Glutamatergic neuron (in vitro differentiated cells): Measurements from ENCODE around the gene FGR. TPM values are rescaled to one million over a fixed set of nuclear protein-coding genes. Genes with fewer than 3 reads are reported as not detected.

ENCODE experiments used
- DNase-seq: peaks from one replicate; pipeline ENCODE4 v3.0.0; 2022
- H3K27ac Mint-ChIP-seq: one replicate; pipeline ENCODE4 v1.8.0; 2020; ENCODE audit warnings: mild to moderate bottlenecking, mixed read lengths, inconsistent platforms; ENCODE audit not compliant: unreplicated experiment
- H3K27me3 Mint-ChIP-seq: one replicate; pipeline ENCODE4 v1.8.0; 2020; ENCODE audit warnings: mild to moderate bottlenecking, moderate library complexity, mixed read lengths, inconsistent platforms; ENCODE audit not compliant: unreplicated experiment
- H3K36me3 Mint-ChIP-seq: one replicate; pipeline ENCODE4 v1.8.0; 2020; ENCODE audit warnings: mild to moderate bottlenecking, mixed read lengths, inconsistent platforms; ENCODE audit not compliant: unreplicated experiment
- H3K4me1 Mint-ChIP-seq: one replicate; pipeline ENCODE4 v1.8.0; 2020; ENCODE audit warnings: mild to moderate bottlenecking, low read depth, mixed read lengths, inconsistent platforms; ENCODE audit not compliant: unreplicated experiment
- H3K4me3 Mint-ChIP-seq: one replicate; pipeline ENCODE4 v1.8.0; 2020; ENCODE audit warnings: mild to moderate bottlenecking, mixed read lengths, inconsistent platforms; ENCODE audit not compliant: unreplicated experiment
- H3K9me3 Mint-ChIP-seq: one replicate; pipeline ENCODE4 v1.8.0; 2020; ENCODE audit warnings: mild to moderate bottlenecking, moderate library complexity, mixed read lengths, inconsistent platforms; ENCODE audit not compliant: unreplicated experiment
- total RNA-seq: library from RNA; stranded (reverse); fragmentation: NEBNext Ultra II Directional; extraction: Animal tissue kit (Norgen Biotek cat#: 25700); gene quantifications from one replicate; pipeline ENCODE4 v1.2.1, GENCODE V29; 2021; ENCODE audit not compliant: unreplicated experiment
- TF ChIP-seq, protein P1 (sequence below): fragments of 200-600 bp; sonication (generic); IDR thresholded peaks from one replicate; pipeline ENCODE4 v1.5.0; 2021; ENCODE audit not compliant: partially characterized antibody, unreplicated experiment

The FGR gene
- total RNA-seq, 1 donor from 2014 or later = not detected

DNA sequence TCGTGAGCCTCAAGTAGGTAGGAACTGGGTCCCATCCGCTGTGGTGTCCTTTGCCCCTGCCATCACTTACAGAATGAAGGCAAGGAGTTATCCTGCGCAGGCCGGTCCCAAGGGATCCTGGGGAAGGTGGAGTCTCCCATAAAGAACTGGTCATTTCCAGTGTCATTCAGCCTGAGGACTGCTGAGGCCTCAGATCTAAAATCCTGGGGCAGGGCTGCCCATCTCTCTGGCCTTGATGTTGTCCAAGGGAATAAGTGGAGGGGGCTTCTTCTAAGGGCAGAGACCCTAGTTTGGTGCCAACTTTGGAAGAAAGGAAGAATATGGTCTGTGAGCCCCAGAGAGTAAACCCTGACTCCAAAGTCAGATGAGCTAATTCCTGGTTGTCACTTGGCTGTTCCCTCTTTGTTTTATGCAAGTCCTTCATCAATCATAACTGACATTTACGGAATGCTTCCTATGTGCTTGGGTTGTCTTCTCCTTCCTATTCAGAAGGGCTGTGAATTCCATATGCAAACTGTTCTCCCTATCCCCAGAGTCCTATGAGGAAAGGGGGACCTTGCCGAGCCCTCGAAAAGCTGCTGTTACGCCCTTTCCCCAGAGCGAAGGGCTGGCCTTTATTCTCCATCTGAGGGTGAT lies 30.1 kb upstream of the FGR start:
- TF ChIP-seq, protein P1, sequence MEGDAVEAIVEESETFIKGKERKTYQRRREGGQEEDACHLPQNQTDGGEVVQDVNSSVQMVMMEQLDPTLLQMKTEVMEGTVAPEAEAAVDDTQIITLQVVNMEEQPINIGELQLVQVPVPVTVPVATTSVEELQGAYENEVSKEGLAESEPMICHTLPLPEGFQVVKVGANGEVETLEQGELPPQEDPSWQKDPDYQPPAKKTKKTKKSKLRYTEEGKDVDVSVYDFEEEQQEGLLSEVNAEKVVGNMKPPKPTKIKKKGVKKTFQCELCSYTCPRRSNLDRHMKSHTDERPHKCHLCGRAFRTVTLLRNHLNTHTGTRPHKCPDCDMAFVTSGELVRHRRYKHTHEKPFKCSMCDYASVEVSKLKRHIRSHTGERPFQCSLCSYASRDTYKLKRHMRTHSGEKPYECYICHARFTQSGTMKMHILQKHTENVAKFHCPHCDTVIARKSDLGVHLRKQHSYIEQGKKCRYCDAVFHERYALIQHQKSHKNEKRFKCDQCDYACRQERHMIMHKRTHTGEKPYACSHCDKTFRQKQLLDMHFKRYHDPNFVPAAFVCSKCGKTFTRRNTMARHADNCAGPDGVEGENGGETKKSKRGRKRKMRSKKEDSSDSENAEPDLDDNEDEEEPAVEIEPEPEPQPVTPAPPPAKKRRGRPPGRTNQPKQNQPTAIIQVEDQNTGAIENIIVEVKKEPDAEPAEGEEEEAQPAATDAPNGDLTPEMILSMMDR = no peak
- DNase-seq = no peak
- peaks cover 3% of the 10 kb centered on the region for H3K36me3 Mint-ChIP-seq
- H3K9me3 Mint-ChIP-seq = peaks cover 9% of the 10 kb centered on the region
- peaks cover 7% of the 10 kb centered on the region for H3K4me1 Mint-ChIP-seq
- H3K27me3 Mint-ChIP-seq = peaks cover 9% of the 10 kb centered on the region
- no peak overlapping the region for H3K4me3 Mint-ChIP-seq
- no peak overlapping the region for H3K27ac Mint-ChIP-seq

DNA sequence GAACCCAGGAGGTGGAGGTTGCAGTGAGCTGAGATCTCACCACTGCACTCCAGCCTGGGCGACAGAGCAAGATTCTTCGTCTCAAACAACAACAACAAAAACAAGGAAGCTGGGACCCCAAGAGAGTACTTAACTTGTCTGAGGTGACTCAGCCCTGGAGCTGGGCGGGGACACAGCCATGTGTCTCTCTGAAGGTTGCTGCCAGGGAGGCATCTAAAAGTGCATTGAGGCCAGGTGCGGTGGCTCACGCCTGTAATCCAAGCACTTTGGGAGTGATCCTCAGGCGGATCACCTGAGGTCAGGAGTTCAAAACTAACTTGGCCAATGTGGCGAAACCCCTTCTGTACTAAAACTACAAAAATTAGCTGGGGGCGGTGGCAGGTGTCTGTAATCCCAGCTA lies 29.3 kb upstream of the FGR start:
- no peak overlapping the region for H3K4me3 Mint-ChIP-seq
- TF ChIP-seq, protein P1 = no peak
- DNase-seq = no peak
- peaks cover 9% of the 10 kb centered on the region for H3K9me3 Mint-ChIP-seq
- H3K4me1 Mint-ChIP-seq = peaks cover 7% of the 10 kb centered on the region
- peaks cover 4% of the 10 kb centered on the region for H3K36me3 Mint-ChIP-seq
- peaks cover 10% of the 10 kb centered on the region for H3K27me3 Mint-ChIP-seq
- no peak overlapping the region for H3K27ac Mint-ChIP-seq

DNA sequence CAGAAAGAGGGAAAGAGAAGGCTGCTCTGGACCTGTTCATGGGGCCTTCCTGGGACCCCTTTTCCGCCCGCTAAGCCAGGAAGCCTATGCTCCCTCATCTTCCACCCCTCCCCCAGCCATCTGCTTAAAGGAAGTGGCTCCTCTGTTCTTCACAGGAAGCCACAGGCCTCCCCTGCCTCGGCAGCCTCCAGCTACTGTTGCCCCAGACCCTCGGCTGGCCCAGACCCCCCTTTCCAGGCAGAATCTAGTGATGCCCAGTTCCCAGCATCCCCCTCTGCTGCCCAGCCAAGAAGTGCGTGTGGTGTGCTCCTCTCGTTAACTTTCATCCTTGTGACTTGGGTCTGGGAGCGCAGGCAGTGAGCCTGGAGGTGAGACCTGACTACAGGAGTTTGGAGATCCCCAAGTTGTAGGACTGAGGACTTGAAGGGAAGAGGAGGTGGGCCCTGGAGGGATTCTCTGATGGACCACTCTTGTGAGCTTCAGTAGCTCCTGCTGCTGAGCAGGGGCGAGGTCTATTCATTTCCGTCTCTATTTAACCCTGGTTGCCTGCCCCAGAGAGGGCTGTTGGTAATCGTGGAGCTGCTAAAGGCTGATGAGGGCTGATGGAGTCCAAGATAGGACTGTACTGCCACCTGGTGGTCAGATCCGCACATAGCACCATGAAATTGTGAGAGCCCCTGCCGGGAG lies 27.9 kb upstream of the FGR start:
- Mint-ChIP-seq H3K4me3 (no peak overlapping the region), H3K27me3 (peaks cover 8% of the 10 kb centered on the region), H3K9me3 (peaks cover 15% of the 10 kb centered on the region), H3K36me3 (peaks cover 4% of the 10 kb centered on the region), H3K27ac (peak overlapping the region; percentile 70), H3K4me1 (peaks cover 10% of the 10 kb centered on the region)
- DNase-seq = peak; percentile 90
- TF ChIP-seq, protein P1 = peak; percentile 92

DNA sequence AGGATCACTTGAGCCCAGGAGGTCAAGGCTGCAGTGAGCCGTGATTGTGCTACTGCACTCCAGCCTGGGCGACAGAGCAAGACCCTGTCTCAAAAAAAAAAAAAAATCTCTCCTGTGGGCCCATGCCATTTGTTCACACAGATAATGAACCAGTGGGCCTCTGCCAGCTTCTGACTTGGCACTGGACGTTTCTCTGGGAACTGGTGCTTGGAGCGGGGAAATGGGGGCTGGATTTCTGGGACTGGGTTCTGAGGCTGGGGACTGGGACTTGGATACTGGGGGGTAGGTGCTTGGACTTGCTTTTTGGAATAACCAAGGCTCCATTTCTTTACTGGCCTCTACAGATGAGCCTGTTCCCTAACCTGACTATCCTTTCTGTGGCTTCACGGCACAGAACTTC lies 27.3 kb upstream of the FGR start:
- Mint-ChIP-seq H3K9me3 (peaks cover 15% of the 10 kb centered on the region), H3K27me3 (peaks cover 8% of the 10 kb centered on the region), H3K36me3 (peaks cover 4% of the 10 kb centered on the region), H3K27ac (no peak overlapping the region), H3K4me1 (peaks cover 10% of the 10 kb centered on the region), H3K4me3 (no peak overlapping the region)
- no peak for DNase-seq
- TF ChIP-seq, protein P1 = no peak

DNA sequence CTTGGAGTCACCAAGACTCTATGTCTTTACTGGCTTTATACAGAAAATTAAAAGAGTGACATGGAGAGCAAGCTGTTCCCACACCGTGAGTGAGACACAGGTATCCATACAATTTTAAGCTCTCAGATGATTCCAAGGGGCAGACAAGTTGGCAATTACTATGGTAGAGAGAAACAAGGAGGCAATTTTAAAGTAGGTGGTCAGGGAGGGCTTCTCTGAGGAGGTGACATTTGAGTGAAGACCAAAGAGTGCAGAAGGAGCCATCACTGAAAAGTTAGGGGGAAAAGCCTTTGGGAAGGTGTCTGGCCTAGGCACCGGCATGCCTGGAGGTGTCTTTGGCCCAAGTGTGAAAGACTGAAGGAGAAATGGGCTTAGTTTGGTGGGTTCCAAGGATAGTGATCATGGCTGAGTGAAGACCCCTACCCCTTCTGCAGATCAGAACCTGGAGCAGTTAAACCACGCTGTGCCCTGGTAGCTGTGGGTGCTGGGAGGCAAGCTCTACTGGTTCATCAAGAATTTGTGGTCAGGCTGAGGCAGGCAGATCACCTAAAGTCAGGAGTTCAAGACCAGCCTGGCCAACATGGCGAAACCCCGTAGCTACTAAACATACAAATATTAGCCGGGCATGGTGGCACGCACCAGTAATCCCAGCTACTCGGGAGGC lies 26.6 kb upstream of the FGR start:
- TF ChIP-seq, protein P1 = no peak
- Mint-ChIP-seq H3K27me3 (peaks cover 8% of the 10 kb centered on the region), H3K36me3 (peaks cover 4% of the 10 kb centered on the region), H3K4me3 (no peak overlapping the region), H3K9me3 (peaks cover 15% of the 10 kb centered on the region), H3K27ac (no peak overlapping the region), H3K4me1 (peaks cover 10% of the 10 kb centered on the region)
- no peak for DNase-seq
